ENCODE measurements around the gene BHLHE40. TPM values are rescaled to one million over a fixed set of nuclear protein-coding genes. Genes with fewer than 3 reads are reported as not detected.

The BHLHE40 gene
- polyA plus RNA-seq, 1 of the 3 experiments (the other 2 are of a cell fraction), result 62.2 TPM

DNA sequence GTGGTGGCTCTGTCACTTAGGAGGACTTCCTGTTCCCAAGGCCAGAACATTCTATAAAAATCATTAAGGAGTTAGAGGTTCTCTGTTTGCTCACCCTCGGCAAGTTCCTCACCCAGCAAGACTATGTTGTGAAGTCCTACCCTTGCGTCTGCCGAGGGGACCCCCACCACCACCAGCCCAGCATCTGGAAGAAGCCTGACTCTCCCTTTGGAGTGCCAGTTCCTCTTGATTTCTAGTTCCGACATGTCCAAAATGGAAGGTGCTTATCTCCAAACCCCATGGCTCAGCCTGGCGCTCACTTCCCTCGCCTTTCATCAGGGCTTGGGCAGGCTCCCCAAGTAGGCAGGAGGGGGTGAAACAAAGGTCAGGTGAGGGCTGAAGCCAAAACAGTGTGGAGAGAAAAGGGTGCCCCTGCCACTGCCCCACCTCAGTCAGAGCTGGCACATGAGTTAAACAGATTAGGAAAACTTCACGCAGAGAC is 41.0 kb downstream of the BHLHE40 start:
- Histone ChIP-seq H3K79me2 (ENCODE audit: insufficient read depth) (no peaks in the 10 kb centered on the region), H3K9me2 (no peaks in the 10 kb centered on the region), H3K36me3 (replicated peaks in 1 of 2; ENCODE audit: control insufficient read depth in 1 of 2, insufficient read depth in 2 of 2, low read length in 1 of 2) (no peaks in the 10 kb centered on the region), H3F3A (replicated peaks; ENCODE audit: insufficient read depth) (peaks cover 36% of the 10 kb centered on the region), H2AFZ (ENCODE audit: low read depth) (no peak overlapping the region), H3K9me3 (no peaks in the 10 kb centered on the region), H3K4me1 (ENCODE audit: control insufficient read depth in 1 of 2, insufficient read depth in 2 of 2, low read depth in 1 of 2, low read length in 1 of 2) (peaks cover 14 to 16% of the 10 kb centered on the region in 2 experiments; a peak in 2 of 4 replicates), H3K4me3 (ENCODE audit: low read depth in 2 of 2, low read length in 1 of 2) (no peak overlapping the region), H3K27ac (ENCODE audit: low read depth in 2 of 2, low read length in 1 of 2) (no peak overlapping the region), H3K27me3 (ENCODE audit: insufficient read depth) (no peaks in the 10 kb centered on the region), H4K20me1 (ENCODE audit: insufficient read depth) (no peaks in the 10 kb centered on the region), H3K9ac (no peak overlapping the region), H3K4me2 (no peak overlapping the region)
- ChIA-PET CTCF (no interaction called here), POLR2A (no interaction called here)
- WGBS (ENCODE audit: low lambda C conversion rate), result 96% methylated on average over 7 of the region's 7 CpGs
- DNase-seq, result no peak
- TF ChIP-seq, protein P1, sequence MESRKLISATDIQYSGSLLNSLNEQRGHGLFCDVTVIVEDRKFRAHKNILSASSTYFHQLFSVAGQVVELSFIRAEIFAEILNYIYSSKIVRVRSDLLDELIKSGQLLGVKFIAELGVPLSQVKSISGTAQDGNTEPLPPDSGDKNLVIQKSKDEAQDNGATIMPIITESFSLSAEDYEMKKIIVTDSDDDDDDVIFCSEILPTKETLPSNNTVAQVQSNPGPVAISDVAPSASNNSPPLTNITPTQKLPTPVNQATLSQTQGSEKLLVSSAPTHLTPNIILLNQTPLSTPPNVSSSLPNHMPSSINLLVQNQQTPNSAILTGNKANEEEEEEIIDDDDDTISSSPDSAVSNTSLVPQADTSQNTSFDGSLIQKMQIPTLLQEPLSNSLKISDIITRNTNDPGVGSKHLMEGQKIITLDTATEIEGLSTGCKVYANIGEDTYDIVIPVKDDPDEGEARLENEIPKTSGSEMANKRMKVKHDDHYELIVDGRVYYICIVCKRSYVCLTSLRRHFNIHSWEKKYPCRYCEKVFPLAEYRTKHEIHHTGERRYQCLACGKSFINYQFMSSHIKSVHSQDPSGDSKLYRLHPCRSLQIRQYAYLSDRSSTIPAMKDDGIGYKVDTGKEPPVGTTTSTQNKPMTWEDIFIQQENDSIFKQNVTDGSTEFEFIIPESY (IDR thresholded peaks at IDR 0.05; ENCODE audit: borderline replicate concordance, low read depth), result no peak
- no peak for TF ChIP-seq JUND (IDR thresholded peaks at IDR 0.05)
- no peak for TF ChIP-seq CHD2 (IDR thresholded peaks at IDR 0.05; ENCODE audit: low read length, partially characterized antibody)
- TF ChIP-seq MXI1 (IDR thresholded peaks at IDR 0.05; ENCODE audit: low read depth, low read length), result no peak
- TF ChIP-seq, protein P2, sequence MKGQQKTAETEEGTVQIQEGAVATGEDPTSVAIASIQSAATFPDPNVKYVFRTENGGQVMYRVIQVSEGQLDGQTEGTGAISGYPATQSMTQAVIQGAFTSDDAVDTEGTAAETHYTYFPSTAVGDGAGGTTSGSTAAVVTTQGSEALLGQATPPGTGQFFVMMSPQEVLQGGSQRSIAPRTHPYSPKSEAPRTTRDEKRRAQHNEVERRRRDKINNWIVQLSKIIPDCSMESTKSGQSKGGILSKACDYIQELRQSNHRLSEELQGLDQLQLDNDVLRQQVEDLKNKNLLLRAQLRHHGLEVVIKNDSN (IDR thresholded peaks at IDR 0.05; ENCODE audit: borderline replicate concordance, low read depth), result no peak
- TF ChIP-seq, protein P3, sequence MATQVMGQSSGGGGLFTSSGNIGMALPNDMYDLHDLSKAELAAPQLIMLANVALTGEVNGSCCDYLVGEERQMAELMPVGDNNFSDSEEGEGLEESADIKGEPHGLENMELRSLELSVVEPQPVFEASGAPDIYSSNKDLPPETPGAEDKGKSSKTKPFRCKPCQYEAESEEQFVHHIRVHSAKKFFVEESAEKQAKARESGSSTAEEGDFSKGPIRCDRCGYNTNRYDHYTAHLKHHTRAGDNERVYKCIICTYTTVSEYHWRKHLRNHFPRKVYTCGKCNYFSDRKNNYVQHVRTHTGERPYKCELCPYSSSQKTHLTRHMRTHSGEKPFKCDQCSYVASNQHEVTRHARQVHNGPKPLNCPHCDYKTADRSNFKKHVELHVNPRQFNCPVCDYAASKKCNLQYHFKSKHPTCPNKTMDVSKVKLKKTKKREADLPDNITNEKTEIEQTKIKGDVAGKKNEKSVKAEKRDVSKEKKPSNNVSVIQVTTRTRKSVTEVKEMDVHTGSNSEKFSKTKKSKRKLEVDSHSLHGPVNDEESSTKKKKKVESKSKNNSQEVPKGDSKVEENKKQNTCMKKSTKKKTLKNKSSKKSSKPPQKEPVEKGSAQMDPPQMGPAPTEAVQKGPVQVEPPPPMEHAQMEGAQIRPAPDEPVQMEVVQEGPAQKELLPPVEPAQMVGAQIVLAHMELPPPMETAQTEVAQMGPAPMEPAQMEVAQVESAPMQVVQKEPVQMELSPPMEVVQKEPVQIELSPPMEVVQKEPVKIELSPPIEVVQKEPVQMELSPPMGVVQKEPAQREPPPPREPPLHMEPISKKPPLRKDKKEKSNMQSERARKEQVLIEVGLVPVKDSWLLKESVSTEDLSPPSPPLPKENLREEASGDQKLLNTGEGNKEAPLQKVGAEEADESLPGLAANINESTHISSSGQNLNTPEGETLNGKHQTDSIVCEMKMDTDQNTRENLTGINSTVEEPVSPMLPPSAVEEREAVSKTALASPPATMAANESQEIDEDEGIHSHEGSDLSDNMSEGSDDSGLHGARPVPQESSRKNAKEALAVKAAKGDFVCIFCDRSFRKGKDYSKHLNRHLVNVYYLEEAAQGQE (IDR thresholded peaks at IDR 0.05; ENCODE audit: low read depth, low read length), result no peak
- TF ChIP-seq NRF1 (IDR thresholded peaks at IDR 0.05; ENCODE audit: low read depth, low read length), result no peak
- TF ChIP-seq, protein P4, sequence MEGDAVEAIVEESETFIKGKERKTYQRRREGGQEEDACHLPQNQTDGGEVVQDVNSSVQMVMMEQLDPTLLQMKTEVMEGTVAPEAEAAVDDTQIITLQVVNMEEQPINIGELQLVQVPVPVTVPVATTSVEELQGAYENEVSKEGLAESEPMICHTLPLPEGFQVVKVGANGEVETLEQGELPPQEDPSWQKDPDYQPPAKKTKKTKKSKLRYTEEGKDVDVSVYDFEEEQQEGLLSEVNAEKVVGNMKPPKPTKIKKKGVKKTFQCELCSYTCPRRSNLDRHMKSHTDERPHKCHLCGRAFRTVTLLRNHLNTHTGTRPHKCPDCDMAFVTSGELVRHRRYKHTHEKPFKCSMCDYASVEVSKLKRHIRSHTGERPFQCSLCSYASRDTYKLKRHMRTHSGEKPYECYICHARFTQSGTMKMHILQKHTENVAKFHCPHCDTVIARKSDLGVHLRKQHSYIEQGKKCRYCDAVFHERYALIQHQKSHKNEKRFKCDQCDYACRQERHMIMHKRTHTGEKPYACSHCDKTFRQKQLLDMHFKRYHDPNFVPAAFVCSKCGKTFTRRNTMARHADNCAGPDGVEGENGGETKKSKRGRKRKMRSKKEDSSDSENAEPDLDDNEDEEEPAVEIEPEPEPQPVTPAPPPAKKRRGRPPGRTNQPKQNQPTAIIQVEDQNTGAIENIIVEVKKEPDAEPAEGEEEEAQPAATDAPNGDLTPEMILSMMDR (IDR thresholded peaks at IDR 0.05), result no peak
- TF ChIP-seq RCOR1 (IDR thresholded peaks at IDR 0.05; ENCODE audit: low read length), result no peak
- TF ChIP-seq, protein P5, sequence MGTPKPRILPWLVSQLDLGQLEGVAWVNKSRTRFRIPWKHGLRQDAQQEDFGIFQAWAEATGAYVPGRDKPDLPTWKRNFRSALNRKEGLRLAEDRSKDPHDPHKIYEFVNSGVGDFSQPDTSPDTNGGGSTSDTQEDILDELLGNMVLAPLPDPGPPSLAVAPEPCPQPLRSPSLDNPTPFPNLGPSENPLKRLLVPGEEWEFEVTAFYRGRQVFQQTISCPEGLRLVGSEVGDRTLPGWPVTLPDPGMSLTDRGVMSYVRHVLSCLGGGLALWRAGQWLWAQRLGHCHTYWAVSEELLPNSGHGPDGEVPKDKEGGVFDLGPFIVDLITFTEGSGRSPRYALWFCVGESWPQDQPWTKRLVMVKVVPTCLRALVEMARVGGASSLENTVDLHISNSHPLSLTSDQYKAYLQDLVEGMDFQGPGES (IDR thresholded peaks at IDR 0.05; ENCODE audit: low read depth, low read length), result no peak
- no peak for TF ChIP-seq RXRA (IDR thresholded peaks at IDR 0.05; ENCODE audit: borderline replicate concordance, low read depth)
- TF ChIP-seq, protein P6, sequence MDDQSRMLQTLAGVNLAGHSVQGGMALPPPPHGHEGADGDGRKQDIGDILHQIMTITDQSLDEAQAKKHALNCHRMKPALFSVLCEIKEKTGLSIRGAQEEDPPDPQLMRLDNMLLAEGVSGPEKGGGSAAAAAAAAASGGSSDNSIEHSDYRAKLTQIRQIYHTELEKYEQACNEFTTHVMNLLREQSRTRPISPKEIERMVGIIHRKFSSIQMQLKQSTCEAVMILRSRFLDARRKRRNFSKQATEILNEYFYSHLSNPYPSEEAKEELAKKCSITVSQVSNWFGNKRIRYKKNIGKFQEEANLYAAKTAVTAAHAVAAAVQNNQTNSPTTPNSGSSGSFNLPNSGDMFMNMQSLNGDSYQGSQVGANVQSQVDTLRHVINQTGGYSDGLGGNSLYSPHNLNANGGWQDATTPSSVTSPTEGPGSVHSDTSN (IDR thresholded peaks at IDR 0.05), result no peak
- no peak for TF ChIP-seq EP300 (IDR thresholded peaks at IDR 0.05; ENCODE audit: borderline replicate concordance in 1 of 2, low read depth in 1 of 2, low read length in 1 of 2)
